C4-2B (cell line): Measurements from ENCODE around the gene KAZN.

ENCODE experiments used
- H3K27ac ChIP-seq: fragments of 450-650 bp; 2 replicates; pipeline ENCODE4 v1.5.1; 2017
- CTCF ChIP-seq: fragments of 450-650 bp; conservative IDR thresholded peaks from 2 replicates; pipeline ENCODE4 v1.5.1; 2017; ENCODE audit warnings: mild to moderate bottlenecking
- ZFX ChIP-seq: fragments of 450-650 bp; IDR thresholded peaks from 2 replicates; pipeline ENCODE4 v1.6.1; 2017

Gene KAZN

GRCh38 chr1:14733048-14733778 lies 134.7 kb downstream of the KAZN start:
- no peak overlapping the region for H3K27ac ChIP-seq
- TF ChIP-seq ZFX = no peak
- TF ChIP-seq CTCF = no peak

- TF ChIP-seq ZFX = no peak
- no peak for TF ChIP-seq CTCF
- H3K27ac ChIP-seq = no peak overlapping the region
These were observed 135.3 kb downstream of the KAZN start for GRCh38 chr1:14733779-14734140.

- TF ChIP-seq CTCF = no peak
- no peak for TF ChIP-seq ZFX
- no peak overlapping the region for H3K27ac ChIP-seq
These were observed 137.4 kb downstream of the KAZN start for GRCh38 chr1:14735841-14736240.

GRCh38 chr1:14737561-14738094 lies 139.1 kb downstream of the KAZN start:
- TF ChIP-seq CTCF = no peak
- no peak for TF ChIP-seq ZFX
- H3K27ac ChIP-seq = peak overlapping the region; percentile 88

GRCh38 chr1:14738235-14738634 lies 139.8 kb downstream of the KAZN start:
- TF ChIP-seq CTCF = no peak
- H3K27ac ChIP-seq = peak overlapping the region; percentile 88

GRCh38 chr1:14738647-14739046 lies 140.2 kb downstream of the KAZN start:
- peak overlapping the region; percentile 88 for H3K27ac ChIP-seq
- no peak for TF ChIP-seq ZFX
- no peak for TF ChIP-seq CTCF

- H3K27ac ChIP-seq = peak overlapping the region; percentile 88
- TF ChIP-seq CTCF (no peak), ZFX (no peak)
These were observed 140.8 kb downstream of the KAZN start for GRCh38 chr1:14739082-14739832.
